H54 (cell line): Measurements from ENCODE around the gene NCAPD2.

Source experiments
- DNase-seq: peaks from one replicate; pipeline ENCODE4 v3.0.0; 2011; ENCODE audit warnings: low spot score, mixed read lengths; ENCODE audit not compliant: insufficient read length
- FAIRE-seq: peaks from 3 replicates; lab custom pipeline; 2011; peaks lifted over from hg19 to GRCh38; lab: Jason Lieb, UNC
- POLR2A ChIP-seq: IDR thresholded peaks from 2 replicates; pipeline ENCODE4 v1.6.1; 2011; ENCODE audit warnings: low read depth, mild to moderate bottlenecking, low read length

NCAPD2 gene

DNA sequence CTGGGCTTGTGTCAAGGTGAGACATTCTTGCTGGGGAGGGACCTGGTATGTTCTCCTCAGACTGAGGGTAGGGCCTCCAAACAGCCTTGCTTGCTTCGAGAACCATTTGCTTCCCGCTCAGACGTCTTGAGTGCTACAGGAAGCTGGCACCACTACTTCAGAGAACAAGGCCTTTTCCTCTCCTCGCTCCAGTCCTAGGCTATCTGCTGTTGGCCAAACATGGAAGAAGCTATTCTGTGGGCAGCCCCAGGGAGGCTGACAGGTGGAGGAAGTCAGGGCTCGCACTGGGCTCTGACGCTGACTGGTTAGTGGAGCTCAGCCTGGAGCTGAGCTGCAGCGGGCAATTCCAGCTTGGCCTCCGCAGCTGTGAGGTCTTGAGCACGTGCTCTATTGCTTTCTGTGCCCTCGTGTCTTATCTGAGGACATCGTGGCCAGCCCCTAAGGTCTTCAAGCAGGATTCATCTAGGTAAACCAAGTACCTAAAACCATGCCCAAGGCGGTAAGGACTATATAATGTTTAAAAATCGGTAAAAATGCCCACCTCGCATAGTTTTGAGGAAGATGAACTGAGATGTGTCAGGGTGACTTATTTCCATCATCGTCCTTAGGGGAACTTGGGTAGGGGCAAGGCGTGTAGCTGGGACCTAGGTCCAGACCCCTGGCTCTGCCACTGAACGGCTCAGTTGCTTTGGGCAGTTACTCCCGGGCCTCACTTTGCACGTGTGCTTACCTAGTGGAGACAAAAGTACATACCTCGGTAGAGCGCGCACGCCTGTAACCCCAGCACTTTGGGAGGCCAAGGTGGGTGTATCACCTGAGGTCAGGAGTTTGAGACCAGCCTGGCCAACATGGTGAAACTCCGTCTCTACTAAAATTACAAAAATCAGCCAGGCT is 44.8 kb downstream of the NCAPD2 start:
- DNase-seq (no peak), FAIRE-seq (no peak)
- peak; percentile 61 for TF ChIP-seq POLR2A

DNA sequence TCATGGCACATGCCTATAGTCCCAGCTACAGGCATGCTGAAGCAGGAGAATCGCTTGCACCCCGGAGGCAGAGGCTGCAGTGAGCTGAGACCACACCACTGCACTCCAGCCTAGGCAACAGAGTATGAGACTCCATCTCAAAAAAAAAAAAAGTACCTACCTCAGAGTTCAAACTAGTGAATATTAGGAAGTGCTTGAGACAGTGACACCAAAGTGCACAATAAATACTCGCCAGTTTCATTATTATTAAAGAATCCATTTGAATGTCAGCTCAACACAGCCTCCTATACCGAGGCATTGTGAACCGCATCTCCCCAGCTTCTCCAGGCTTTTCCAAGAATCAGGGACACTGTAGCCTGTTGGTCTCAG is 45.4 kb downstream of the NCAPD2 start:
- FAIRE-seq (no peak), DNase-seq (no peak)
- TF ChIP-seq POLR2A, result no peak

DNA sequence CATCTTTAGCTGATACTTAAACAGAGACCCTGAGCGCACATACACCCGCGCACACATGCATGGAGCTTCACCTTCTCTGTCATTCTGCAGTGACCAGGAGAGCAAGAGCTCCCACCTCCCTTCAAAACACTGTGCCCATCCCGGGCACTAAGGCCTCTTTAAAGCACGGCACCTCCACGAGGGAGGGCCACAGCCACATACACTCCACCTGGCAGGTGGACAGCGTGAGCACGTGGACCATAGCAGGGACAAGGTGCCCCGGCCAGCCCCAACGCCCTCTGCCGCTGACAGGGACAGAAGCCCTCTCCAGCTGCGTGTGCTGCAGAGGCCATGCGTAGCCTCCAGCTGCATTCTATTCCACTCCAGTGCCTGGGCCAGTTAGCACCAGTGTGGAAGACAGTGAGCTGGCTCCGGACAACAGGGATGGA is 45.8 kb downstream of the NCAPD2 start:
- DNase-seq (no peak), FAIRE-seq (no peak)
- TF ChIP-seq POLR2A, result no peak

DNA sequence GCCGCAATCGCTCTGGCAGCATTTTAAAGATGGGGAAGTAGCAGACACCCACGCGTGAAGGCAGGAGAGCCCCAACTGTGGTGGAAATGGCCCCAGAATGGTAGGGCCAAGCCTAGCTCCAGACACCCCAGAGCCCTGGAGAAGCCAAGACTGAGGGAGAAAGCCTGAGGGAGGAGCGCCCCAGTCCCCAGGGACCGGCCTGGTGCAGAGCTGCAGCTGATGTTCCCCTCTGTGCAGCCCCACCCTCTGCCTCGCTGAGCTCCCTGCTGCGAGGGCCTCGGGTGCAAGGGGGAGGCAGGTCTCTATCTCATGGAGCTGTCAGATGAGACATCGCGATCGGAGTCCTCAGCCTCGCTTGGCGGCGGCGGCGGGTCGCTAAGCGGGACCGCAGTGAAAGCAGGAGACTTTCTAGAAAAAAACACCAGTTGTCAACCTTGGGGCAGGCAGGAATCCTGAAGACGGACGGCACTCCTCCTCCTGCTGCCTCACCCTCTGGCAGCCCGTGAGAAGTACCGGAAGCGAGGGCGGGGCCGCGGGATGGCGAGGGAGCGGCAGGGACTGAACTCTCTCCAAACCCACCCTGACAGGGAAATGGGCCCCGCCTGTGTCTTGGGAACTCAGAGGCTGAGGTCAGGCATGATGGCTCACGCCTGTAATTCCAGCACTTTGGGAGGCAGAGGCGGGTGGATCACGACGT is 46.4 kb downstream of the NCAPD2 start:
- FAIRE-seq (no peak), DNase-seq (peak; percentile 85)
- TF ChIP-seq POLR2A, result 0 out of 2 replicates have a peak, but pooled peaks have one; percentile 34

DNA sequence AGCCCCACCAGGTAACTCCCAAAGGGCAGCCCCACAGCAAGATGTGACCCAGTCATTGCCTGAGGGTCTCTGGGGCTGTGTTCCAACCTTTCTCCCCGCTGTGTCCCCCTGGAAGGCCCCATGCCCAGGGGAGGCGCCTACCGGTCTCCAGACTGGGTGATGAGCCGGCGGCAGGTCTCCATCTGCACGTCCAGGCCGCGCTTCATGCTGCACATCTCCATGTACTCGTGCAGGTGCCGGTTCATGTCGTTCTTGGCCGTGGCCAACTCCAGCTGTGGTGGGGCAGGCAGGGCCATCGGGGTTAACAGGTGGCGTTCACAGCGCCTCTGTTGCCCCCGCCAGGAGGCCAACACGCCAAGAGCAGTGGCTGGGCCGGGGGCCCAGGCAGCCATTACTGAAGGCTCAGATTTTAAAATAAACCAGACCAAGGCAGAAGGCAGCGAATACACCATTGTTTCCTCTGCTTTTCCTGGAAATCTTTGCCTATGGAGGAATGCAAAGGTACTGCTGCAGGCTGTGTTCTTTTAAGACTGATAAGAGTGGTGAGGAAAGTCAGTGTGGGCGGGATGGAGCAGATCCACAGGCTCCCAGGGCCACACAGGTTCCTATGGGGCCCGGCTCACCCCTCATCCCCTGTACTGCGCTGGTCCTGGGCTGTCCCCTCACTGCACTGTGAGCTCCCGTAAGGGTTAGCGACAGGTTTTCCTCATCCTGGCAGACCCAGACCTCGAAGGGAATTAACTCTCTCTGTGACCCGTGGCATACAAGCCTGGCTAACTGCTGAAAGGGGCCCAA is 47.7 kb downstream of the NCAPD2 start:
- no peak for FAIRE-seq
- DNase-seq, result no peak
- no peak for TF ChIP-seq POLR2A

DNA sequence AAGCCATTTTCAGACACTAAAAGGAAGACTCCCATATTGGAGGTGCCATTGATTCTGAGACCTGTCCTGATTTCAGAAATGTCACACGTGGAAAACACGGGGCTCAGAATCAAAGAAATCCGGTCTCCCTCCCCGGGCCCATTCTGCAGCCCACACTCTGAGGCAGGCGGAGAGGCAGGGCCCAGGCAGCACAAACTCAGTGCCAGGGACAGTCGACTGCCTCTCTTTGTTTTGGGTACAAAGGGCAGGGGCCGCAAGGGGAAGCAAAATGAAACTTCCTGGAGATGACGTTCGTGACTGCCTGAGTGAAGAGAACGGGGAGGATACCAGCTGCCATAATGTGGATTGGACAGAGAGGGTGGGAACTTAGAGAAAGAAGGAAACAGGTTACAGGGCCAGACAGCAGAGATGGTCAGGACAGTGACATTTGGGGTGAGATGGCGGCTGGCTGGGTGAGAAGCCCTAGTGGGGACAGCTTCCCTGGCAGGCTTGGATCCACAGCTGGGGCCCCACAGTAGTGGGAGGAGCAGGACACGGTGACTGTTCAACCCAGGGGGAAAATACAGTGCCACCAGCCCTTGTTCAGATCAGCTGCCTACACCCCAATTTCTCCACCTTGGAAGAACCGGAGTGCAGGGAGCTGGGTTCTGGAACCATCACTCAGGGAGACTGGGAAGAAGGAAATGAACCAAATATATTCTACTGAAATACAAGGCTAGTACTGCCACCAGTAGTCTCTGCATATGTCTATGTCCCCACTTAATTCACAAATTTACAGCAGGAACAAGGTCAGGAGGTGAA is 48.5 kb downstream of the NCAPD2 start:
- TF ChIP-seq POLR2A, result no peak
- FAIRE-seq (no peak), DNase-seq (no peak)

DNA sequence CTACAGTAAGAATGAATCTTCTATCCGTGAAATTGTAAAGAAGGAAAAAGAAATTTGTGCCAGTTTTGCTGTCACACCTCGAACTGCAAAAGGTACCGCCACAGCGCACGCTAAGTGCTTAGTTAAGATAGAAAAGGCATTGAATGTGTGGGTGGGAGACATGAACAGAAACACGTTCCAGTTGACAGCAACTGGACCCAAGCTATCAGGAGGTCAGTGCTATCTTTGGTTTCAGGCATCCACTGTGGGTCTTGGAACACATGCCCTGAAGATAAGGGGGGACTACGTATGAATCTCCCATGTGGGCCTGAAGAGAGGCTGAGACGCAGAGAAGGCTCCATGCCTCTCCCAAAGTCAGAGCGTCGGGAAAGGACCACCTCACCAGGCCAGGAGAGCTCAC is 52.1 kb downstream of the NCAPD2 start:
- no peak for DNase-seq
- FAIRE-seq, result no peak
- TF ChIP-seq POLR2A, result no peak

DNA sequence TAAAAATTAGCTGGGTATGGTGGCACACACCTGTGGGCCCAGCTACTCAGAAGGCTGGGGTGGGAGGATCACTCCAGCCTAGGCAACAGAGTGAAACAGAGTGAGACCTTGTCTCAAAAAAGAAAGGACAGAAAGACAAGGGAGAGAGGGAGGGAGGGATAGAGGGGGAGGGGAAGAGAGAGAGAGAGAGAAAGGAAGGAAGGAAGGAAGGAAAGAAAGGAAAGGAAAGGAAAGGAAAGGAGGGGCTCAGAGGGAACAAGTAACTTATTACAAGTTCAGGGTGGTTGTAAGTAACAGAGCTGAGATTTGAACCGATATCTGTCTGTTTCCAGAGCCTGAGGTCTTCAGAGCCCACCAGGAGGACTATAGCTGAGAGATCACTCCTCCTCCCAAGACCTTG is 53.7 kb downstream of the NCAPD2 start:
- DNase-seq, result no peak
- TF ChIP-seq POLR2A, result no peak
- FAIRE-seq, result no peak

DNA sequence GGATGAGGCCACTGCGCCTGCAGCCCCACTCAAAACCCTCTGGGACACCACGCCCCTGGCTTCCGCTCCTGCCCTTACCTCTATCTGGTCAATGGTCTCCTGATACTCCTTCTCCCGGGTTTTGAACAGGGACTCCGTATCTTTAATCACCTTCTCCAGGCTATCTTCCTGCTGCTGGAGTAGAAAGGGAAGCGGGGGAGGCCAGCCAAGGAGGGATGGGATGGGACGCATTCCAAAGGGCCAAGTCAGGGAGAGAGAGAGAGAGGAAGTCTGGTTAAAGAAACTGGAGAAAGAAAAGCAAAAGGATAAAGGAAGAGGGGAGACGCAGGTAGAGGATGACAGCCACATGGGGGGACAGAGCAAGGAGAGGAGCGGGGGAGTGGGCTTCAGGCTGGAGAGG is 54.1 kb downstream of the NCAPD2 start:
- no peak for FAIRE-seq
- TF ChIP-seq POLR2A, result no peak
- no peak for DNase-seq

DNA sequence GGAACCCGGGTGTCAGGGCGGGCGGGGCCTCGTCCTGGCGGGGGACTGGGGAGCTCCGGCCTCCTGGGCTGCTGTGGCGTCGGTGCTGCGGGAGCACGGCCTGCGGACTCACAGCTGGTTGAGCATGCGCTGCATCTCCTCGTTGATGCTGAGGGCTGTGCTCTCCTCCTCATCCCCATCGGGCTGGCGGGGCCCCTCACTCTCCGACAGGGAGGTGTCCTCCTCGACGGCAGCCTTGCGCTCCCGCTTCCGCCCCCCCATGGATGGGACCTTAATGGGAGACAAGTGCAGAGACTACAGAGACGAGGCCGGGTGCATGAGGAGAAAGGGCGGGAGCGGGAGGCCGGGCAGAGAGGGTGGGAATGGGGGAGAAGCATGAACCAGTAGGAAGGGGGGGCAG is 54.7 kb downstream of the NCAPD2 start:
- no peak for DNase-seq
- no peak for FAIRE-seq
- TF ChIP-seq POLR2A, result no peak

DNA sequence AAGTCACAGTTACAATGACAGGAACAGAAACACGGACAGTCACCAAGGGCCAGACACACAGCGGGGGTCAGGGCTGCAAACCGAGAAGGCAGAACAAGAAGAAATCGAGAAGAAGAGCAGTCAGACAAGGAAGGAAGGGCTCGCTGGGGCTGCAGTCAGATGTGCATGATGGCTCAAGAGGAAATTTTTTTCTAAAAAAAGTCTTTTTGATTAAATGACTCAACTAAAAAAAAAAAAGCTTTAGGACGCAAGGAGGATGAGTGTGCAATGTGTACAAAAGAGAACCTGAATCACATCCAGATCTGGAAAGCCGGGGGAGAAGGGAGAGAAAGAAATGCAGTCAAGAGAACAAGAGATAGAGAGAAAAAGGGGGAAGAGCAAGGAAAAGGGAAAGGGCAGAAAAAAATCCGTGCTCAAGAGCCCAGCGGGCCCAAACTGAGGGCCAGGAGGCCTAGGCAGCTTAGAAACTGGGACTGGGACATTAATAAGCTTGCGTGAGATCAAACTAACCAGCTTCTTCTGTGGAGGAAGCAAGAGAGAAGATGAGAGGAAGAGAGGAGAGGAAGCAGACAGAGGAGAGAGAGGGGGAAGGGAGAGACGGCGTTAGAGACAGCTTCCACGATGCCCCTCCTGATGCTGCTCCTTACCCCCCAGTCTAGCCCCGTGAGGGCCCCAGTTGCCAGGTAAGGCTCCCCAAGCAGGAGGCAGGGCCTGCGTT is 55.2 kb downstream of the NCAPD2 start:
- no peak for DNase-seq
- no peak for TF ChIP-seq POLR2A
- FAIRE-seq, result no peak

DNA sequence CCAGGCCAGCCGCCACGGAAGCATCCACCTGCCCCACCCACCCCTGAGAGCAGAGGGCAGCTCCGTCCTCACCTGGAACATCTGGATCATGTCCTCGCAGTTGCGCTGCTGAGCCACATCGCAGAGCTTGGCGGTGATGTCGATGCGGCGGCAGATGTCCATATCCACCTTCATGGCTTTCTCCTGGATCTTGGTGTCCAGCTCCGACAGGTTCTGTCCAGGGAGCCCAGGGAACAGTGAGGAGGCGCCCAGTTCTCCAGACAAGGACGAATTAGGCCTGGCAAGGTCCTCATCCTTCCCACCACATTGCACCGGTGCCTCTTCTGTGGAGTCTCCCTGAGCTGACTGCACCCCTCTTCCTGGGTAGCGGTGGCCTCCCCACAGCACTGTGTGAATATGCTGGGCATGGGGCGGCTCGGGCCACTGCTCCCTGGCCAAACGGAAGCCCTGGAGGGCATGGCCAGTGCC is 55.8 kb downstream of the NCAPD2 start:
- FAIRE-seq (no peak), DNase-seq (no peak)
- TF ChIP-seq POLR2A, result no peak
